Activated CD4-positive, alpha-beta T cell treated with anti-CD3 and anti-CD28 coated beads, Interleukin-2, Interleukin-6, amounts not matched to agents 100 ng/mL and 50 ng/mL, durations not matched to agents 16 hours and 8 hours (primary cell): ENCODE data around the gene RASA1.

Experiments used
- DNase-seq: peaks from one replicate; pipeline ENCODE4 v3.0.0-alpha.2; 2020

Gene RASA1

GRCh38 chr5:87361536-87362213, 94.0 kb downstream of the RASA1 start:
- no peak for DNase-seq

DNA sequence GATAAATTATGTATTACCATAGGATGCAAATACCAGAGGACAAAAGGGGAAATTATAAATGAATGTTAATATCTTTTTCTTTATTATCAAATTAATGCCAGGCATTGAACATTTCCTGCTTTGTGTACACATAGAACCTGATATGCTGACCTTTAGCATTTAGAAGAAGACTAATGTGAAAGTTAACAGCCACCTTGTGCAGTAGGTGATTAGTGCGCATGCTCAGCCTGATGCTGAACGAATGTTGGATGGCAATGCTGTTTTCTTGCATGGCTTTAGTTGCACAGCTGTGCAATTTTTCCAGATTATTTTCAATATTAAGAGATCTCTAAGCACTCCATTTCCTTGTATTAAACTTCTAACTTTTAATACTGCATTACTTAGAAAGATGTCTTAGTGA, 99.6 kb downstream of the RASA1 start:
- DNase-seq = no peak

- DNase-seq = no peak
Measured at GRCh38 chr5:87368601-87369000, 100.9 kb downstream of the RASA1 start.

DNA sequence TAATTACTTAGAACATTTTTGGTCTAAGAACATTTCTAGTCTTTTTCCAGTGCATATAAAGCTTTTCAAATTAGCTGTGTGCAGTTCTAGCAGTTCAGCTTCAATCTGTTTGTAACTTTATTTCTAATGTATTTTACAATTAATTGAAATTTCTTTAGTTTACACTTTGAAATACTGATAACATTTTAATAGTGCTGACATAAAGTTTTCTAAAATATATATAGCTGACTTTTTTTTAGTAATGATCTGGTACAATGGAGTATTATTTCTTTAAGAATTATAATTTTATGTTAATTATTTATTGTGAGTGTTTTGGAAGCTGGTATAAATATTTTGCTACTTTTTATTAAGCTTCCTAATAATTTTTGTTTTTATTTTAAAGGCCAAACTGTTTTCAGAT, 101.7 kb downstream of the RASA1 start:
- DNase-seq = no peak

DNA sequence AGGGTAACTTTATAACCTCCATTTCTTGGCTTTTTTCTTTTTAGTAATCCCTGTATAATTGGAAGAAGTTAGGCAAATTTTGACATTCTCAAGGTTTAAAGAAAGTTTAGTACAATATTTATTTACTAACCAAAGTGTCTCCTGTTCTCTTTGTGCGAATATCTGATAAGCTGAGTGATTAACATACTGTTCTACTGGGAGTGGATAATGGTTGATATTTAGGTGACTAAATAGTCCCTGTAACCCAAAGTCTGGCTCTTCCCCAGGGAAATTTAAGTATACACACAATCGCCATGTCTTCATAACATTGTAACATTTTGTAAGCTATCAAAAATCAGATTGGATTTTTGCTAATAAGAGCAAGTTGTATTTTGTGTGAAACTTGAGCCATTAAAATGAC, 105.0 kb downstream of the RASA1 start:
- no peak for DNase-seq

GRCh38 chr5:87382224-87382623, 114.5 kb downstream of the RASA1 start:
- DNase-seq = no peak

GRCh38 chr5:87383216-87383615, 115.5 kb downstream of the RASA1 start:
- DNase-seq = no peak

GRCh38 chr5:87385802-87386201, 118.1 kb downstream of the RASA1 start:
- no peak for DNase-seq

DNA sequence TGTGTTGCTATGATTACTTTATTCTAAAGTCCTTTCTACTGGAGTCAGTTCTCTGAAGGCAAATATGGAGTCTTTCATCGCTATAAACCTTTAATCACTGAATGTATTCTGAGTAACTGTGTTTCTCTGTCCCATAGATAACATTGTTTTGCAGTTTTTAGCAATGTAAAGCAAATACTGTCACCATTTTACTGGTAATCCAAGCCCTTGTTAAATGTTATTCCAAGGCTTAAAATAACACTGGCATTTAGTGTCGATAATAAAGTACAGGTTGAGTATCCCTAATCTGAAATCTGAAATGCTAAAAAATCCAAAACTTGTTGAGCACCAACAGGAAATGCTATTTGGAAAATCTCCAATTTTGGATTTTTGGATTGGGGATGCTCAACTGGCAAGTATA, 120.4 kb downstream of the RASA1 start:
- DNase-seq = no peak

- DNase-seq = no peak
Measured at GRCh38 chr5:87389296-87390034, 121.8 kb downstream of the RASA1 start.

GRCh38 chr5:87390075-87390474, 122.4 kb downstream of the RASA1 start:
- no peak for DNase-seq

DNA sequence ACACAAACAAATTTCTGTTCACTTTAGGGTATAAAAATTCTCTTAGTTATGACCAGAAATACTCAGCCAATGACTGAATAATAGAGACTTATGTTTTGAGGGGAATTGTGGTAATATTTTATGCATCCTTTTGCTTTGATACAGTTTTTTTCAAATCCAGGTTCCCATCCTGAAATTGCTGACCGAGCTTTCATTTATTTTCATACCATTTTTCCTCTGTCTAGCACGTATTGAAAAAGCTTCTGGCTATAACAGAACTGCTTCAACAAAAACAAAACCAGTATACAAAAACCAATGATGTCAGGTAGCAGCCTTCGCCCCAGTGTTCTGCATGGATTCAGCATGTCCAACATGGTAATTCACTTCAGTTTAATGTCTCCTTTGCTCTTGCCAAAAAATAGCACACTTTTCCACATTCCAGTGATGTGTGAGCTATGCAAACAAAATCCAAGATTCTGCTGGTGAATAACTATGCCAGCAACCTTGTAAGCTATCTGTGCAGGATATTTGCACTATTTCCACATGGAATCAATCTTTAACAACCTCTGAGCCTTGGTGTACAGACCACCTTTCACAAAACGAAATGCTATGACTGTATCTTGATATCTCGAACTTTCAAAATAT, 123.0 kb downstream of the RASA1 start:
- no peak for DNase-seq

DNA sequence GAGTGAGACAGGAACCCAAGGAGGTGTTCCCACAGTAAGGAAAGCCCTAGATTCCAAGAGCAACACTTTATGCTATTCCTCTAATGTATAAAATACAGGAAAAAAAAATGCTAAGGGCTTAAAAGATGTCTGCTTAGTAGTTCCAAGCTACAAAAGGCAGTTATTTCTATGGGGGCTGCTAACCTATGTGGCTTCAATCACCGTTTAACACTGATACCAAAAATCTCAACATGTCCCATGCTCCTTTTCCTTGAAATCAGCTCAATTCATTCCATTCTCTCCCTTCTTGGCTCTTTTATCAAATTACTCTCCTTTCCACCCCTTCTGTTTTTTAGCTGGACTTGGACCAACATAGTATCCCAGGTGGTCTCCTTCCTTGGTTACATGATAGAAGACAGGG, 124.5 kb downstream of the RASA1 start:
- no peak for DNase-seq

- no peak for DNase-seq
Measured at GRCh38 chr5:87392801-87393200, 125.1 kb downstream of the RASA1 start.

GRCh38 chr5:87393331-87393730, 125.6 kb downstream of the RASA1 start:
- DNase-seq = no peak

GRCh38 chr5:87394411-87395165, 126.9 kb downstream of the RASA1 start:
- DNase-seq = no peak

GRCh38 chr5:87398981-87399614, 131.4 kb downstream of the RASA1 start:
- DNase-seq = no peak

DNA sequence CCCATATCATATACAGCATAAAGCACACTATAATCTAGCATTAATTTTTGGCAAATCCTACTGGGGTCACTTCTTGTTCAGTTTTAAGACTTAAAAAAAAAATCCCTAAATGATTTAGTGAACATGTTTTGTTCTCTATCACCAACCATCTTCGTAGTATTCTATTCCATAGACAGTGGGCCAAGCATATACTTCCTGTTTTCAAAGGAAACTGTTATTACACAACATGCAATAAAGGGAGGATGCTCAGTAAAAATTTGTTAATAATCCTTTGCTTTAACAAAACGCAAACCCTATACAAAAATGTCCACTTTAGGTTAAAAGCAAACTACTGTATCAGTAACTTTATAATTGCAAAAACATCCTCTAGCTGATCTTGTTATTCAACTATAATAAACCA, 132.0 kb downstream of the RASA1 start:
- no peak for DNase-seq

DNA sequence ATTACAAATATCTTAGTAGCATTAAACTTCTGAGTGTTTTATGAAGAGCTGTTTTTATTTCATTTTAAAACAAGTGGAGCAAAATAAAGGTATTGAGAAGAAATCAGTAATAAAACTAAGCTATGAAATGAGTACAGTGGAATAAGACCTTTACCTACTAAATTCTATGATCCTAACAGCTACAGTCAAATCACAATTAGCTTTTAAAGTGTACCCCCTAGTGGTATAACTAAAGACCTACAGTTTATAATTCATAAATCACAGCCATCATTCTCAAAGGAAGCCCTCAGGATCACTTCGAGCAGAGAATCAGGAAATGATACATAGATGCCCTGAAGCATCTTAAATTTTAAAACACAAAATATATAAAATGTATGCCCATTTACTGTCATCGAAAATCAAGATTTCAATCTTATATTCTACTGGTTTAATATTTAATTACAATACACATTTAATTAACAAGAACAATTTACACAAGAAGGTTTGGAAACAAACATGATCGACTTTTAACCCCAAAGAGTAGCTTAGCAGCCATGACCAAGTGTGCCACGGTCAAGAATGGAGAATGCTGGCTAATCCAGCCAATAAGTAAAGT, 132.7 kb downstream of the RASA1 start:
- peak; percentile 40 for DNase-seq

DNA sequence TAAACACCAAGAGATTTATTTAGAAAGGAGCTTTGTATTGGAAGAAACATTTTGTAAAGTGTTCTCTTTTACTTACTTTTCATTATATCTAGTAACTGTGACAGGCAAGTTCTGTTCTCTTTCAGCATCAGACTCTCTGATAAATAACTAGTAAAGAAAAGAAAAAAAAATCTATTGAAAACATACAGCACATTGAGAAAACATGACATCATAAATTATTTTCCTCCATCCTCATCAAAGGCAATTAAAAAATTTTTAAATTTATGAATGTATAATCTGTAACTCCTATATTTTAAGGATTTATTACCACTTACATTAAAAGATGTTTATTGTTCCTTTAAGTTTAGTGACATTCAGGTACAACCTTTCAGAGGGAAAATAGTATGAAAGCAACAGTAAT, 133.9 kb downstream of the RASA1 start:
- DNase-seq = no peak

GRCh38 chr5:87403409-87403808, 135.7 kb downstream of the RASA1 start:
- no peak for DNase-seq

GRCh38 chr5:87403899-87404298, 136.2 kb downstream of the RASA1 start:
- DNase-seq = no peak

- DNase-seq = no peak
Measured at GRCh38 chr5:87404359-87404758, 136.7 kb downstream of the RASA1 start.
